Fibroblast of mammary gland (primary cell): ENCODE results near the gene PSD2.

ENCODE experiments used
- DNase-seq: peaks from one replicate; pipeline ENCODE4 v3.0.0-alpha.2; 2010; ENCODE audit warnings: low read depth
- H3K4me3 ChIP-seq: 2 replicates; pipeline ENCODE4 v1.5.1; 2011; ENCODE audit warnings: low read depth, mild to moderate bottlenecking, low read length, moderate library complexity; ENCODE audit not compliant: control insufficient read depth
- TF ChIP-seq, protein P1 (sequence below): conservative IDR thresholded peaks from 2 replicates; pipeline ENCODE4 v1.5.1; 2011; ENCODE audit warnings: low read depth, low read length, inconsistent platforms; ENCODE audit not compliant: control insufficient read depth, insufficient read depth

PSD2 gene

DNA sequence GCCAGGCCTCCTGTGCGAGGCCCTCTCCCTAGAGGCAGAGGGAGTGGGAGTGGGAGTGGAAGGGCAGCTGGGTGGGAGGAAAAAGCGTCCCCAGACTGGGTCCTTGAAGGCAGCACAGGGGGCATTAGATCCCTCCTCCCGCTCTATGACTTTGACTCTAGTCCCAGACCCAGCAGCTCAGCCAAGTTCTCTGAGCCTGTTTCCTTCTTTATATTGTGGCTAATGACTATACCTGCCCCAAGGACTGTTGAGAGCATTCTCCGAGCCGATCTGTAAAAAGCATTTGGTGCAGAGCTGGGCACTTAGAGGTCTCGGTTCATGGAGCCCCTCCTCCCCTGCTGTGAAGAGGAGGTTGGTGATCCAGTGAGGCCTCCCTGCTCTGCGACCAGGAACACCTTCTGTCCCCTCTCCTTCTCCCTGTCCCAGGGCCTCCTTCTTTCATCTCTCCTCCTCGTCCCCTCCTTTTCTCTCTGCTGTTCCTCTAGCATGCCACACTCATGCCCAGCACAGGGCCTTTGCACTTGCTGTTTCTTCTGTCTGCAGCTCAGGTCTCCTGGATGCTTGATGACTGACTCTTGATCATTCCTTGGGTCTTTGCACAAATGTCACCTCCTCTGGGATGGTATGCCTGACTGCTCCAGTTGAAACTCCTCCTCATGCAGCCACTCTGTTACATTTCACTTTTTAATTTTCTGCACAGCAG, 23.4 kb upstream of the PSD2 start:
- DNase-seq: no peak
- H3K4me3 ChIP-seq: no peak overlapping the region
- TF ChIP-seq, protein P1, sequence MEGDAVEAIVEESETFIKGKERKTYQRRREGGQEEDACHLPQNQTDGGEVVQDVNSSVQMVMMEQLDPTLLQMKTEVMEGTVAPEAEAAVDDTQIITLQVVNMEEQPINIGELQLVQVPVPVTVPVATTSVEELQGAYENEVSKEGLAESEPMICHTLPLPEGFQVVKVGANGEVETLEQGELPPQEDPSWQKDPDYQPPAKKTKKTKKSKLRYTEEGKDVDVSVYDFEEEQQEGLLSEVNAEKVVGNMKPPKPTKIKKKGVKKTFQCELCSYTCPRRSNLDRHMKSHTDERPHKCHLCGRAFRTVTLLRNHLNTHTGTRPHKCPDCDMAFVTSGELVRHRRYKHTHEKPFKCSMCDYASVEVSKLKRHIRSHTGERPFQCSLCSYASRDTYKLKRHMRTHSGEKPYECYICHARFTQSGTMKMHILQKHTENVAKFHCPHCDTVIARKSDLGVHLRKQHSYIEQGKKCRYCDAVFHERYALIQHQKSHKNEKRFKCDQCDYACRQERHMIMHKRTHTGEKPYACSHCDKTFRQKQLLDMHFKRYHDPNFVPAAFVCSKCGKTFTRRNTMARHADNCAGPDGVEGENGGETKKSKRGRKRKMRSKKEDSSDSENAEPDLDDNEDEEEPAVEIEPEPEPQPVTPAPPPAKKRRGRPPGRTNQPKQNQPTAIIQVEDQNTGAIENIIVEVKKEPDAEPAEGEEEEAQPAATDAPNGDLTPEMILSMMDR: no peak

DNA sequence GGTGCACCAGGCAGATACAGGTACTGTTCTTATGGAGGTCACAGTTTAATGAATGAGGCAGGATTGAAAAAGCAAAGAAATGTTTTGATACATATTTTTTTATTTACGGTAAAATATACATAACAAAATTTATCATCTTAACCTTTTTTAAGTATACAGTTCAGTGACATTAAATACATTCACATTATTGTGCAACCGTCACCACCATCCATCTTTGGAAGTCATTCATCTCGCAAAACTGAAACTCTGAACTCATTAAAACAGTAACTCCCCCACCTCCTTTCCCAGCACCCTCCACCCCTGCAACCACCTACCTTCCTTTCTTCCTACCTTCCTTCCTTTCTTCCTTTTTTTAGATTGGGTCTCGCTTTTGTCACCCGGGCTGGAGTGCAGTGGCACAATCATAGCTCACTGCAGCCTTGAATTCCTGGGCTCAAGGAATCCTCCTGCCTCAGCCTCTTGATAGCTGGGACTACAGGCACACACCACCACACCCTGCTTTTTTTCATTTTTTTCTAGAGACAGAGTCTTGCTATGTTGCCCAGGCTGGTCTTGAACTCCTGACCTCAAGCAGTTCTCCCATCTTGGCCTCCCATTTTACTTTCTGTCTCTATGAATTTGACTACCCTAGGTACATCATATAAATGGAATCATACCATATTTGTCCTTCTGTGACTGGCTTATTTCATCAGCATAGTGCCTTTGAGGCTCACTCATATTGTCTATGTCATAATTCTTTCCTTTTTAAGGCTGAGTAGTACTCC, 22.5 kb upstream of the PSD2 start:
- TF ChIP-seq, protein P1: no peak
- no peak overlapping the region for H3K4me3 ChIP-seq
- DNase-seq: no peak

DNA sequence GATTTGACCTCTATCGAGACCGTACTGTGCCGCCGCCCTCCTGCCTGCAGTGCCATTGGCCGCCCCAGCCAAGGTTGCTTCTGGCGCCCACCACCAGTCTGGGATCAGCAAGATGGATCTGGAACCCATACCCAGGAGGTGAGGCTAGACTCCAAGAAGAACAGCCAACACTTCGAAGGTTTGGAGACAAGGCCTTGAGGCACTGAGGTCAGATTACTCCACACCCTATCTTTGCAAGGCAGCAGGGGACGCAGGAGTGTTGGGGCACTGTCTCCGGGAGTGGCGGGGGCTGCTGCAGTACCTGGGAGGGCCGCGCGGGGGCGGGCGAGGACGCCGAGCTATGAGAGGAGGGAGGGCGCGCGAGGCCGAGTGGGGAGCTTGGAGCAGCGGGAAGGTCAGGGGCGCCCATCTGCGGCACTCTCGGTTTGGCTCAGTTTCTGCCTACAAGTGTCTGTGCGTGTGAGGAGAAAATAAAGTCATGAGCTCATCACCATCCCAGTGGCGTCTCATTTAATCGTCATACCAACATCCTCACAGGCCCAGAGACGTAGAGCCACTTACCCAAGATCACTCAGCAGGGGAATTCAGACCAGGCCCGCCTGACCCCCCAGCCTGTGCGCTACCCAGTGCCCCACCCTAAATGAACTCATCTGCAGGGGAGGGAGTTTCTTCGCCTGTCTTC, 20.5 kb upstream of the PSD2 start:
- H3K4me3 ChIP-seq: no peak overlapping the region
- peak; percentile 55 for DNase-seq
- TF ChIP-seq, protein P1: peak; percentile 65

DNA sequence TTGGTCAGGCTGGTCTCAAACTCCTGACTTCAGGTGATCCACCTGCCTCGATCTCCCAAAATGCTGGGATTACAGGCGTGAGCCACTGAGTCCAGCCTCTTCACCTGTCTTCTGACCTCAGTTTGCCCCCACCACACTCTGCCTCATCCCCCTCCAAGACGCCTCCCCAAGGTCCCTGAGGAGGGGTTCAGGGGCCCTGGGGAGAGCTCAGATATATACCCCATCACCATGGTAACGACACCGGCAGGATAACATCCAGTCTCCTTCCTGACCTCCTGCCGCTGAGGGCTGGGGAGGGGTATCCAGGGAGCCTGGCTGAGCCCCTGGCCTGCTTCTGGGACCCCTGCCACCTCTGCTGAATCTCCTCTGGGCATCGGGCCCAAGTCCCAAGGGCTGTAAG, 19.7 kb upstream of the PSD2 start:
- TF ChIP-seq, protein P1: no peak
- DNase-seq: no peak
- no peak overlapping the region for H3K4me3 ChIP-seq

DNA sequence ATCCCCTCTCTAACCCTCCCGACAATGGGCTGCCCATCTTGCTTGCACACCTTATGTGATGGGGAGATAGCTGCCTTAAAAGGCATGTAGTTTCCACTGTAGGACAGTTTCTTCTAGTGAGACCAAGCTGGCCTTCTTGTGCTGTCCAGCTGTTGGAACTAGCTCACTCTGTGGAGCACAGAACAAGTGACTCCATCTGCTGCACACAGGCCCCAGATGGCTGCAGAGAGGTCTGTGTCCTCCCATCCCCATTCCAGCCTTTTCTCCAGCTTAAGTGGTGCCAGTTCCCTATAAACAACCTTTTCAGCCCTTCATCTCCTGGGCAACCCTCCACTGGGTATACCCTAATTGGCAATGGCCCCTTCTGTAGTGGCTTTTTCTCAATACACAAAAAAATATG, 18.7 kb upstream of the PSD2 start:
- no peak overlapping the region for H3K4me3 ChIP-seq
- TF ChIP-seq, protein P1: no peak
- DNase-seq: no peak

DNA sequence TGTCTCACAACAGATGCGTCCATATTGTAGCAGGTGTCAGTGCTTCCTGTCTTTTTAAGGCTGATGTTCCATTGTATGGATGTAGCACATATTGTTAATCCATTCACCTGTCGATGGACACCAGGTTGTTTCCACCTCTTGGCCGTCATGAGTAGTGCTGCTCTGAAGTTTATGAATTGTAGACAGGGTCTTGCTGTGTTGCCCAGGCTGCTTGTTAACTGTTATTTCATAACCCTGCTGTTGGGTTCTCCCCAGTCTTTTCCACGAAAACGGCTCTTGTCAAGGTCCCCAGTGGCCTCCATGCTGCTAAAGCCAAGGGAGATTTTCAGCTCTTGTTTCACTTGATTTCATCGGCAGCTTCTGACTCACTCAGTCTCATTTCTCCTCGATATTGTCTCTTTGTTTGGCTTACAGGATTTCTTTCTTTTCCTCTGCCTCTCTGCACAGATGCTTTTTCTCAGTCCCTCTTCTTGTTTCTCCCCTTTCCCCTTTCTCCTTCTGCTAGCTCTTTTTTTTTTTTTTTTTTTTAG, 12.1 kb upstream of the PSD2 start:
- TF ChIP-seq, protein P1: no peak
- H3K4me3 ChIP-seq: no peak overlapping the region
- no peak for DNase-seq
